Neural cell (in vitro differentiated cells): ENCODE results near the gene PHB1. TPM values are rescaled to one million over a fixed set of nuclear protein-coding genes. Genes with fewer than 3 reads are reported as not detected.

Source experiments
- H2AFZ ChIP-seq: fragments of 200-600, 300-800 bp; sonication (generic), shearing (Covaris generic); 2 replicates; pipeline ENCODE4 v1.6.0; 2014; ENCODE audit warnings: low read depth, mild to moderate bottlenecking, antibody characterized with exemption, low read length, moderate library complexity
- H3F3A ChIP-seq: fragments of 200-600 bp; shearing (Covaris generic); 2 replicates; pipeline ENCODE4 v1.6.1; 2016; ENCODE audit warnings: mild to moderate bottlenecking, moderate library complexity, mixed read lengths, antibody characterized with exemption, low read length; ENCODE audit not compliant: insufficient read depth, poor library complexity, severe bottlenecking
- H3K27ac ChIP-seq: fragments of 200-600, 300-800 bp; sonication (generic), shearing (Covaris generic); 2 replicates; pipeline ENCODE4 v1.5.1; 2014; ENCODE audit warnings: mild to moderate bottlenecking, low read length, moderate library complexity
- H3K27me3 ChIP-seq: fragments of 300-800, 200-600 bp; sonication (generic), shearing (Covaris generic); 2 replicates; pipeline ENCODE4 v1.6.0; 2014; ENCODE audit warnings: mild to moderate bottlenecking, low read depth, low read length, moderate library complexity; ENCODE audit not compliant: insufficient read depth
- H3K36me3 ChIP-seq: fragments of 300-800, 200-600 bp; sonication (generic), shearing (Covaris generic); 2 replicates; pipeline ENCODE4 v1.5.1; 2014; ENCODE audit warnings: mild to moderate bottlenecking, antibody characterized with exemption, low read length, moderate library complexity; ENCODE audit not compliant: insufficient read depth
- H3K4me2 ChIP-seq: fragments of 300-800, 200-600 bp; sonication (generic), shearing (Covaris generic); 2 replicates; pipeline ENCODE4 v1.6.0; 2014; ENCODE audit warnings: mild to moderate bottlenecking, low read length
- H3K4me3 ChIP-seq: fragments of 300-800, 200-600 bp; sonication (generic), shearing (Covaris generic); 2 replicates; pipeline ENCODE4 v1.5.1; 2014; ENCODE audit warnings: mild to moderate bottlenecking, low read length, moderate library complexity
- H3K79me2 ChIP-seq: fragments of 200-600 bp; shearing (Covaris generic); replicated peaks from 2 replicates; pipeline ENCODE4 v1.6.0; 2014; ENCODE audit warnings: mild to moderate bottlenecking, low read length, moderate library complexity; ENCODE audit not compliant: insufficient read depth
- H3K9ac ChIP-seq: fragments of 300-800, 200-600 bp; sonication (generic), shearing (Covaris generic); 2 replicates; pipeline ENCODE4 v1.6.1; 2016; ENCODE audit warnings: mild to moderate bottlenecking, low read length, mixed read lengths
- H3K9me2 ChIP-seq: fragments of 200-600 bp; shearing (Covaris generic); 2 replicates; pipeline ENCODE4 v1.6.1; 2016; ENCODE audit warnings: mild to moderate bottlenecking, low read length, mixed read lengths; ENCODE audit not compliant: insufficient read depth
- H3K9me3 ChIP-seq: fragments of 200-600, 300-800 bp; sonication (generic), shearing (Covaris generic); 2 replicates; pipeline ENCODE4 v1.6.1; 2016; ENCODE audit warnings: mild to moderate bottlenecking, mixed run types, low read length, moderate library complexity, mixed read lengths
- H4K20me1 ChIP-seq: fragments of 200-600 bp; shearing (Covaris generic); 2 replicates; pipeline ENCODE4 v1.6.1; 2016; ENCODE audit warnings: mild to moderate bottlenecking, mixed run types; ENCODE audit not compliant: insufficient read depth
- EP300 ChIP-seq: fragments of 450-650 bp; conservative IDR thresholded peaks from 2 replicates; pipeline ENCODE4 v1.6.1; 2014; ENCODE audit warnings: antibody characterized with exemption, mild to moderate bottlenecking, moderate library complexity; ENCODE audit not compliant: poor library complexity, severe bottlenecking
- EZH2 ChIP-seq: fragments of 200-600, 300-800 bp; shearing (Covaris generic), sonication (generic); IDR thresholded peaks from 2 replicates; pipeline ENCODE4 v1.6.1; 2014; ENCODE audit warnings: antibody characterized with exemption, low read length, borderline replicate concordance, mild to moderate bottlenecking; ENCODE audit not compliant: insufficient read depth, poor library complexity, severe bottlenecking
- MXI1 ChIP-seq: fragments of 450-650 bp; conservative IDR thresholded peaks from 2 replicates; pipeline ENCODE4 v1.6.1; 2014; ENCODE audit warnings: antibody characterized with exemption, mild to moderate bottlenecking; ENCODE audit not compliant: poor library complexity, severe bottlenecking
- POLR2AphosphoS5 ChIP-seq: IDR thresholded peaks from 2 replicates; pipeline ENCODE4 v1.6.1; 2012
- RAD21 ChIP-seq: fragments of 450-650 bp; conservative IDR thresholded peaks from 2 replicates; pipeline ENCODE4 v1.6.1; 2014; ENCODE audit warnings: antibody characterized with exemption, mild to moderate bottlenecking, moderate library complexity
- REST ChIP-seq: IDR thresholded peaks from 2 replicates; pipeline ENCODE4 v1.6.1; 2012; ENCODE audit warnings: borderline replicate concordance
- SMC3 ChIP-seq: fragments of 450-650 bp; conservative IDR thresholded peaks from 2 replicates; pipeline ENCODE4 v1.6.1; 2014; ENCODE audit warnings: antibody characterized with exemption, mild to moderate bottlenecking, moderate library complexity; ENCODE audit not compliant: poor library complexity
- TAF1 ChIP-seq: IDR thresholded peaks from 2 replicates; pipeline ENCODE4 v1.6.1; 2012; ENCODE audit warnings: low read depth
- polyA plus RNA-seq: library from polyadenylated mRNA; depleted of rRNA; stranded (reverse); fragments of >200 nt; gene quantifications from 2 replicates; pipeline ENCODE4 v1.2.3, GENCODE V29; 2014
- TF ChIP-seq, protein P1 (sequence below): fragments of 450-650 bp; IDR thresholded peaks from 2 replicates; pipeline ENCODE4 v1.5.1; 2014; ENCODE audit warnings: antibody characterized with exemption, mild to moderate bottlenecking, moderate library complexity; ENCODE audit not compliant: poor library complexity, severe bottlenecking

PHB1 gene
- polyA plus RNA-seq, 1 donor from 2014 or later = 99.0 TPM

GRCh38 chr17:49442041-49442440 lies 27.4 kb upstream of the PHB1 start:
- Histone ChIP-seq H4K20me1 (no peaks in the 10 kb centered on the region), H3K27ac (no peak overlapping the region), H3K9ac (no peak overlapping the region), H3K9me2 (no peaks in the 10 kb centered on the region), H3K79me2 (no peaks in the 10 kb centered on the region), H3K27me3 (no peaks in the 10 kb centered on the region), H3K36me3 (no peaks in the 10 kb centered on the region), H3F3A (no peaks in the 10 kb centered on the region), H3K4me2 (no peak overlapping the region), H3K4me3 (no peak overlapping the region), H3K9me3 (no peaks in the 10 kb centered on the region), H2AFZ (no peak overlapping the region)
- TF ChIP-seq EZH2 (no peak), EP300 (no peak), REST (no peak), MXI1 (no peak), TAF1 (no peak), POLR2AphosphoS5 (no peak), SMC3 (no peak), RAD21 (no peak)

- TF ChIP-seq EP300 (no peak), SMC3 (no peak), EZH2 (no peak), RAD21 (no peak), POLR2AphosphoS5 (no peak), TAF1 (no peak), MXI1 (no peak)
- TF ChIP-seq, protein P1, sequence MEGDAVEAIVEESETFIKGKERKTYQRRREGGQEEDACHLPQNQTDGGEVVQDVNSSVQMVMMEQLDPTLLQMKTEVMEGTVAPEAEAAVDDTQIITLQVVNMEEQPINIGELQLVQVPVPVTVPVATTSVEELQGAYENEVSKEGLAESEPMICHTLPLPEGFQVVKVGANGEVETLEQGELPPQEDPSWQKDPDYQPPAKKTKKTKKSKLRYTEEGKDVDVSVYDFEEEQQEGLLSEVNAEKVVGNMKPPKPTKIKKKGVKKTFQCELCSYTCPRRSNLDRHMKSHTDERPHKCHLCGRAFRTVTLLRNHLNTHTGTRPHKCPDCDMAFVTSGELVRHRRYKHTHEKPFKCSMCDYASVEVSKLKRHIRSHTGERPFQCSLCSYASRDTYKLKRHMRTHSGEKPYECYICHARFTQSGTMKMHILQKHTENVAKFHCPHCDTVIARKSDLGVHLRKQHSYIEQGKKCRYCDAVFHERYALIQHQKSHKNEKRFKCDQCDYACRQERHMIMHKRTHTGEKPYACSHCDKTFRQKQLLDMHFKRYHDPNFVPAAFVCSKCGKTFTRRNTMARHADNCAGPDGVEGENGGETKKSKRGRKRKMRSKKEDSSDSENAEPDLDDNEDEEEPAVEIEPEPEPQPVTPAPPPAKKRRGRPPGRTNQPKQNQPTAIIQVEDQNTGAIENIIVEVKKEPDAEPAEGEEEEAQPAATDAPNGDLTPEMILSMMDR = no peak
- Histone ChIP-seq H3K9ac (no peak overlapping the region), H3K27ac (no peak overlapping the region), H3K36me3 (no peaks in the 10 kb centered on the region), H3K9me3 (no peaks in the 10 kb centered on the region), H3K27me3 (no peaks in the 10 kb centered on the region), H3K4me3 (no peak overlapping the region), H4K20me1 (no peaks in the 10 kb centered on the region), H2AFZ (no peak overlapping the region), H3K4me2 (no peak overlapping the region), H3K9me2 (no peaks in the 10 kb centered on the region), H3K79me2 (no peaks in the 10 kb centered on the region), H3F3A (no peaks in the 10 kb centered on the region)
These were observed 26.9 kb upstream of the PHB1 start for GRCh38 chr17:49441578-49441977.
